ENCODE measurements around the gene OGFOD3.

DNA sequence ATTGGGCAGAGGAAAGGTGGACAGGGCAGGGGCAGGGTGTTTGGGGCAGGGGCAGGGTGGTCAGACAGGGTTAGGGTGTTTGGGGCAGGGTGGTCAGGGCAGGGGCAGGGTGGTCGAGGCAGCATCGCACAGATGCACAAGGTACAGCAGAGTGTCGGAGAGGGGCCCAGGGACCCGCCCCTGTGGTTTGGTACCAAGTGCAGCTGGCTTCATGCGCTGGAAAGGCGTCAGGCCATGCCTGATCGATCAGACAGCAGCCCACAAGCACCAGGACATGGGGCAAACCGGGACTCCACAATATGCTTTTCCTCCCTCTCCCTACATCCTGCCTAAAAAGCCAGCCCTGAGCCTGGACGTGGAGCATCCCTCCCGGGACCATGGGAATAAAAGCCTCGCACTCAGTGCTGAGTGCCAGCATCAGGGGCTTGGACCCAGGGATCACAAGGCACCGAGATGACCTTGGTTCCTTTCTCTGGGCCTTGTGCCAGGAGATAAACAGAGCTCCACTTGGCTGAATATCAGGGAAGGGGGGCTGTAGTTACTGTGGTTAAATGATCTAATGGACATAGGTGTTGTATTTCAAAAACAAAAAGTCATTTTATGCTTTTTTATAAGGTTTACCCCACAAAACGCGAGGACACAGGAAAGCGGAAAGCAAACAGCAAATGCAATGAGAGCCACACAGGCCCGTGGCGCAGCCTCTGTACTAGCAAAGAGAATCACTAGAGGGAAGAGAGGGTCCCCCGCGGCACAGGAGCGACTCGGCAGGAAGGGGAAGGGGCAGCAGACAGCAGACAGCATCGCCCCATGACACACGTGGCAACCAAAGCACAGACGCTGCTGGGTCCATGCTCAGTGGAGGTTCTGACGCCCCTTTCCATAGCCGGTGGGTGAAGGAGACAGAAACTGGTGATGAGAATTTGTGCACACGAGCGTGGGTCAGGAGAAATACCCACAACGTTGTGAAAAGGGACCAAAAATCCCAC, 5.6 kb downstream of the OGFOD3 start:
- TF ChIP-seq, protein P1, sequence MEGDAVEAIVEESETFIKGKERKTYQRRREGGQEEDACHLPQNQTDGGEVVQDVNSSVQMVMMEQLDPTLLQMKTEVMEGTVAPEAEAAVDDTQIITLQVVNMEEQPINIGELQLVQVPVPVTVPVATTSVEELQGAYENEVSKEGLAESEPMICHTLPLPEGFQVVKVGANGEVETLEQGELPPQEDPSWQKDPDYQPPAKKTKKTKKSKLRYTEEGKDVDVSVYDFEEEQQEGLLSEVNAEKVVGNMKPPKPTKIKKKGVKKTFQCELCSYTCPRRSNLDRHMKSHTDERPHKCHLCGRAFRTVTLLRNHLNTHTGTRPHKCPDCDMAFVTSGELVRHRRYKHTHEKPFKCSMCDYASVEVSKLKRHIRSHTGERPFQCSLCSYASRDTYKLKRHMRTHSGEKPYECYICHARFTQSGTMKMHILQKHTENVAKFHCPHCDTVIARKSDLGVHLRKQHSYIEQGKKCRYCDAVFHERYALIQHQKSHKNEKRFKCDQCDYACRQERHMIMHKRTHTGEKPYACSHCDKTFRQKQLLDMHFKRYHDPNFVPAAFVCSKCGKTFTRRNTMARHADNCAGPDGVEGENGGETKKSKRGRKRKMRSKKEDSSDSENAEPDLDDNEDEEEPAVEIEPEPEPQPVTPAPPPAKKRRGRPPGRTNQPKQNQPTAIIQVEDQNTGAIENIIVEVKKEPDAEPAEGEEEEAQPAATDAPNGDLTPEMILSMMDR (IDR thresholded peaks at IDR 0.05; ENCODE audit: low read depth, low read length) = no peak
- TF ChIP-seq, protein P2, sequence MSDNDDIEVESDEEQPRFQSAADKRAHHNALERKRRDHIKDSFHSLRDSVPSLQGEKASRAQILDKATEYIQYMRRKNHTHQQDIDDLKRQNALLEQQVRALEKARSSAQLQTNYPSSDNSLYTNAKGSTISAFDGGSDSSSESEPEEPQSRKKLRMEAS (IDR thresholded peaks at IDR 0.05; ENCODE audit: low read depth, low read length) = no peak
- TF ChIP-seq POLR2A (IDR thresholded peaks at IDR 0.05; ENCODE audit: extremely low read depth, insufficient read length) (no peak), MYC (IDR thresholded peaks at IDR 0.05; ENCODE audit: low read depth, low read length) (no peak)
